Adrenal gland (tissue), 5 donors: ENCODE measurements around the gene CCDC27.

Experiments used
- POLR2A ChIP-seq, 2 donors: fragments of 450-650 bp; IDR thresholded peaks; one replicate each; pipeline ENCODE4 v1.6.1; 2017; ENCODE audit warnings: antibody characterized with exemption in 2 of 2, mild to moderate bottlenecking in 2 of 2, moderate library complexity in 1 of 2
- TF ChIP-seq, protein P1 (sequence below), 6 experiments: fragments of 450-650 bp in 4 of 6; fragments of 200-600 bp in 2 of 6; sonication (generic) in 1 of 6; IDR thresholded peaks; 1 replicate in 5 of 6; 2 replicates in 1 of 6; pipeline versions ENCODE4 v1.5.1 to v1.8.0; 2016 to 2021; ENCODE audit warnings: antibody characterized with exemption in 6 of 6, mild to moderate bottlenecking in 2 of 6, moderate library complexity in 1 of 6
- donor health status: DM: no; HTN: no; CAD: no.

- TF ChIP-seq, protein P1, sequence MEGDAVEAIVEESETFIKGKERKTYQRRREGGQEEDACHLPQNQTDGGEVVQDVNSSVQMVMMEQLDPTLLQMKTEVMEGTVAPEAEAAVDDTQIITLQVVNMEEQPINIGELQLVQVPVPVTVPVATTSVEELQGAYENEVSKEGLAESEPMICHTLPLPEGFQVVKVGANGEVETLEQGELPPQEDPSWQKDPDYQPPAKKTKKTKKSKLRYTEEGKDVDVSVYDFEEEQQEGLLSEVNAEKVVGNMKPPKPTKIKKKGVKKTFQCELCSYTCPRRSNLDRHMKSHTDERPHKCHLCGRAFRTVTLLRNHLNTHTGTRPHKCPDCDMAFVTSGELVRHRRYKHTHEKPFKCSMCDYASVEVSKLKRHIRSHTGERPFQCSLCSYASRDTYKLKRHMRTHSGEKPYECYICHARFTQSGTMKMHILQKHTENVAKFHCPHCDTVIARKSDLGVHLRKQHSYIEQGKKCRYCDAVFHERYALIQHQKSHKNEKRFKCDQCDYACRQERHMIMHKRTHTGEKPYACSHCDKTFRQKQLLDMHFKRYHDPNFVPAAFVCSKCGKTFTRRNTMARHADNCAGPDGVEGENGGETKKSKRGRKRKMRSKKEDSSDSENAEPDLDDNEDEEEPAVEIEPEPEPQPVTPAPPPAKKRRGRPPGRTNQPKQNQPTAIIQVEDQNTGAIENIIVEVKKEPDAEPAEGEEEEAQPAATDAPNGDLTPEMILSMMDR (IDR thresholded peaks at IDR 0.05), result no peak
- TF ChIP-seq POLR2A (IDR thresholded peaks at IDR 0.05), result no peak
Observed at GRCh38 chr1:3752400-3752945, at the start of gene CCDC27.
